ENCODE measurements around the gene PLAAT2. TPM values are rescaled to one million over a fixed set of nuclear protein-coding genes. Genes with fewer than 3 reads are reported as not detected.

The PLAAT2 gene
- total RNA-seq, 1 experiment from 2014 or later = not detected

GRCh38 chr11:63553759-63554158, 9.4 kb downstream of the PLAAT2 start:
- H3K27ac ChIP-seq (ENCODE audit: low read depth, low read length, poor library complexity, severe bottlenecking) = no peak overlapping the region
- H3K27me3 ChIP-seq (replicated peaks; ENCODE audit: insufficient read depth, low read depth, low read length, poor library complexity) = no peaks in the 10 kb centered on the region
- no peak for TF ChIP-seq EZH2 (IDR thresholded peaks at IDR 0.05; ENCODE audit: borderline replicate concordance, low read depth, low read length, poor library complexity, severe bottlenecking)
- TF ChIP-seq, protein P1, sequence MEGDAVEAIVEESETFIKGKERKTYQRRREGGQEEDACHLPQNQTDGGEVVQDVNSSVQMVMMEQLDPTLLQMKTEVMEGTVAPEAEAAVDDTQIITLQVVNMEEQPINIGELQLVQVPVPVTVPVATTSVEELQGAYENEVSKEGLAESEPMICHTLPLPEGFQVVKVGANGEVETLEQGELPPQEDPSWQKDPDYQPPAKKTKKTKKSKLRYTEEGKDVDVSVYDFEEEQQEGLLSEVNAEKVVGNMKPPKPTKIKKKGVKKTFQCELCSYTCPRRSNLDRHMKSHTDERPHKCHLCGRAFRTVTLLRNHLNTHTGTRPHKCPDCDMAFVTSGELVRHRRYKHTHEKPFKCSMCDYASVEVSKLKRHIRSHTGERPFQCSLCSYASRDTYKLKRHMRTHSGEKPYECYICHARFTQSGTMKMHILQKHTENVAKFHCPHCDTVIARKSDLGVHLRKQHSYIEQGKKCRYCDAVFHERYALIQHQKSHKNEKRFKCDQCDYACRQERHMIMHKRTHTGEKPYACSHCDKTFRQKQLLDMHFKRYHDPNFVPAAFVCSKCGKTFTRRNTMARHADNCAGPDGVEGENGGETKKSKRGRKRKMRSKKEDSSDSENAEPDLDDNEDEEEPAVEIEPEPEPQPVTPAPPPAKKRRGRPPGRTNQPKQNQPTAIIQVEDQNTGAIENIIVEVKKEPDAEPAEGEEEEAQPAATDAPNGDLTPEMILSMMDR (conservative IDR thresholded peaks at IDR 0.05; ENCODE audit: low read depth, low read length) = no peak
- intact Hi-C loops (cut with micrococcal nuclease; ENCODE audit: unreplicated experiment) = no loop called here
- H3K9me3 ChIP-seq (ENCODE audit: low read depth, low read length, poor library complexity, severe bottlenecking) = no peaks in the 10 kb centered on the region
- DNase-seq (ENCODE audit: low spot score) = no peak
- H3K4me3 ChIP-seq (ENCODE audit: low read depth, low read length, poor library complexity, severe bottlenecking) = no peak overlapping the region
- ChIA-PET POLR2A (ENCODE audit: low non-redundant PET) (no interaction called here), CTCF (no interaction called here)
- H3K4me1 ChIP-seq (ENCODE audit: insufficient read depth, low read length, poor library complexity, severe bottlenecking) = no peaks in the 10 kb centered on the region
- no TSS peak for BruUV-seq (replicated peaks)
- no peaks in the 10 kb centered on the region for H3K36me3 ChIP-seq (ENCODE audit: insufficient read depth, low read length, poor library complexity, severe bottlenecking)

DNA sequence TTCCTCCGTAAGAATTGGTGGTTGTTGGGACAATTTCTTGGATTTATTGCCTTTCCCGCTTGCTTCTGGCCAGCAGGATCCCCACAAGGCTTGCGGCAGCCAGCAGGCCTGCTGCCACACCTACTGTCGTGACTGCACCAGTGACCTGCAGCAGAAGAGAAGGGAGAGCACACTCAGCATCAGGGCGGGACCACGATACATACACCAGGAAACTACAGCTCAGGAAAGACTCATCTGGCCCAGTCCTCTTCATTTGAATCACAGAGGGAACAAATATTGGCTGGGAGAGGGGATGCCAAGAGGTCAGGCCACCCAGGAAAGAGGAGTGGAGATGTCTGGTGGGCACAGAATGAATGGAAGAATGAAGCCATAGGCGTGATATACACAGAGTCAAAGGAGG, 10.3 kb downstream of the PLAAT2 start:
- no peak overlapping the region for H3K4me3 ChIP-seq (ENCODE audit: low read depth, low read length, poor library complexity, severe bottlenecking)
- DNase-seq (ENCODE audit: low spot score) = no peak
- ChIA-PET CTCF (no interaction called here), POLR2A (ENCODE audit: low non-redundant PET) (no interaction called here)
- H3K27ac ChIP-seq (ENCODE audit: low read depth, low read length, poor library complexity, severe bottlenecking) = no peak overlapping the region
- no peaks in the 10 kb centered on the region for H3K27me3 ChIP-seq (replicated peaks; ENCODE audit: insufficient read depth, low read depth, low read length, poor library complexity)
- no peaks in the 10 kb centered on the region for H3K36me3 ChIP-seq (ENCODE audit: insufficient read depth, low read length, poor library complexity, severe bottlenecking)
- TF ChIP-seq, protein P1 (conservative IDR thresholded peaks at IDR 0.05; ENCODE audit: low read depth, low read length) = no peak
- no peak for TF ChIP-seq EZH2 (IDR thresholded peaks at IDR 0.05; ENCODE audit: borderline replicate concordance, low read depth, low read length, poor library complexity, severe bottlenecking)
- no TSS peak for BruUV-seq (replicated peaks)
- no peaks in the 10 kb centered on the region for H3K9me3 ChIP-seq (ENCODE audit: low read depth, low read length, poor library complexity, severe bottlenecking)
- H3K4me1 ChIP-seq (ENCODE audit: insufficient read depth, low read length, poor library complexity, severe bottlenecking) = no peaks in the 10 kb centered on the region
- intact Hi-C loops (cut with micrococcal nuclease; ENCODE audit: unreplicated experiment) = no loop called here

GRCh38 chr11:63551889-63552266, 11.3 kb downstream of the PLAAT2 start:
- Histone ChIP-seq H3K4me1 (ENCODE audit: insufficient read depth, low read length, poor library complexity, severe bottlenecking) (no peaks in the 10 kb centered on the region), H3K36me3 (ENCODE audit: insufficient read depth, low read length, poor library complexity, severe bottlenecking) (no peaks in the 10 kb centered on the region), H3K27ac (ENCODE audit: low read depth, low read length, poor library complexity, severe bottlenecking) (no peak overlapping the region), H3K27me3 (replicated peaks; ENCODE audit: insufficient read depth, low read depth, low read length, poor library complexity) (no peaks in the 10 kb centered on the region), H3K9me3 (ENCODE audit: low read depth, low read length, poor library complexity, severe bottlenecking) (no peaks in the 10 kb centered on the region), H3K4me3 (ENCODE audit: low read depth, low read length, poor library complexity, severe bottlenecking) (no peak overlapping the region)
- TF ChIP-seq, protein P1 (conservative IDR thresholded peaks at IDR 0.05; ENCODE audit: low read depth, low read length) = no peak
- no peak for TF ChIP-seq EZH2 (IDR thresholded peaks at IDR 0.05; ENCODE audit: borderline replicate concordance, low read depth, low read length, poor library complexity, severe bottlenecking)
- intact Hi-C loops (cut with micrococcal nuclease; ENCODE audit: unreplicated experiment) = no loop called here
- no peak for DNase-seq (ENCODE audit: low spot score)
- CTCF ChIA-PET = no interaction called here
- POLR2A ChIA-PET (ENCODE audit: low non-redundant PET) = no interaction called here
- no TSS peak for BruUV-seq (replicated peaks)
